K562 (cell line): ENCODE measurements around the gene ARHGAP9. TPM values are rescaled to one million over a fixed set of nuclear protein-coding genes. Genes with fewer than 3 reads are reported as not detected.

Experiments used
- ATF3 ChIP-seq, 2 experiments: fragments of 450-650 bp in 1 of 2; sonication (generic) in 1 of 2; formaldehyde crosslinking in 1 of 2; IDR thresholded peaks in 1 of 2; conservative IDR thresholded peaks in 1 of 2; 2 replicates each; pipeline versions ENCODE4 v1.6.1 to v1.8.1; 2016 to 2023; ENCODE audit warnings: mild to moderate bottlenecking in 2 of 2, moderate library complexity in 2 of 2, inconsistent platforms in 1 of 2, missing genetic modification reagents in 1 of 2
- CEBPB ChIP-seq: fragments of 450-650 bp; IDR thresholded peaks from 2 replicates; pipeline ENCODE4 v1.6.1; 2016; ENCODE audit warnings: missing genetic modification characterization, missing compliant biosample characterization
- CSDE1 ChIP-seq, 2 experiments: fragments of 450-650 bp; IDR thresholded peaks; 2 replicates each; pipeline ENCODE4 v1.6.1; 2016; ENCODE audit warnings: mild to moderate bottlenecking in 1 of 2
- CXXC5 ChIP-seq: fragments of 250-450 bp; sonication (Bioruptor Pico); IDR thresholded peaks from 2 replicates; pipeline ENCODE4 v1.8.0; 2022; ENCODE audit warnings: inconsistent platforms, mild to moderate bottlenecking, moderate library complexity
- DNMT1 ChIP-seq: fragments of 450-650 bp; IDR thresholded peaks from 2 replicates; pipeline ENCODE4 v1.6.1; 2016; ENCODE audit warnings: antibody characterized with exemption, mild to moderate bottlenecking
- ELF1 ChIP-seq: fragments of 200-800 bp; sonication (Bioruptor generic); IDR thresholded peaks from 2 replicates; pipeline ENCODE4 v1.6.1; 2016; ENCODE audit warnings: missing genetic modification characterization, missing compliant biosample characterization
- FOXK1 ChIP-seq: sonication (generic); formaldehyde crosslinking; IDR thresholded peaks from 2 replicates; pipeline ENCODE4 v1.8.0; 2022; ENCODE audit warnings: missing genetic modification reagents, mild to moderate bottlenecking, borderline replicate concordance
- GATA2 ChIP-seq: sonication (generic); formaldehyde crosslinking; IDR thresholded peaks from 2 replicates; pipeline ENCODE4 v1.4.0; 2020; ENCODE audit warnings: mild to moderate bottlenecking, missing genetic modification reagents
- KAT7 ChIP-seq: sonication (generic); formaldehyde crosslinking; IDR thresholded peaks from 2 replicates; pipeline ENCODE4 v1.8.0; 2022; ENCODE audit warnings: missing genetic modification reagents, mild to moderate bottlenecking, borderline replicate concordance
- NONO ChIP-seq, 2 experiments: fragments of 200-400 bp in 1 of 2; fragments of 450-650 bp in 1 of 2; formaldehyde crosslinking in 1 of 2; IDR thresholded peaks; 2 replicates each; pipeline ENCODE4 v1.6.1; 2017; ENCODE audit warnings: low read depth in 2 of 2, mild to moderate bottlenecking in 2 of 2, moderate library complexity in 2 of 2, low read length in 1 of 2
- SMARCB1 ChIP-seq: IDR thresholded peaks from 2 replicates; pipeline ENCODE4 v1.6.1; 2011; ENCODE audit warnings: improper control_type of control experiment, low read depth; ENCODE audit not compliant: insufficient read length
- SRSF3 ChIP-seq: fragments of 200-400 bp; formaldehyde crosslinking; IDR thresholded peaks from 2 replicates; pipeline ENCODE4 v1.6.1; 2016; ENCODE audit warnings: mild to moderate bottlenecking, low read length, moderate library complexity; ENCODE audit not compliant: insufficient read depth
- TEAD2 ChIP-seq: fragments of 450-650 bp; IDR thresholded peaks from 2 replicates; pipeline ENCODE4 v1.6.1; 2016; ENCODE audit warnings: missing genetic modification characterization, control low read depth, missing compliant biosample characterization
- TOE1 ChIP-seq, 2 experiments: fragments of 450-650 bp in 1 of 2; sonication (generic) in 1 of 2; formaldehyde crosslinking in 1 of 2; IDR thresholded peaks; 2 replicates each; pipeline versions ENCODE4 v1.7.1 to v1.8.0; 2016 to 2022; ENCODE audit warnings: borderline replicate concordance in 2 of 2, mild to moderate bottlenecking in 2 of 2, antibody characterized with exemption in 1 of 2, inconsistent platforms in 1 of 2, low read depth in 1 of 2, missing genetic modification reagents in 1 of 2, moderate library complexity in 1 of 2
- ZFP36 ChIP-seq: fragments of 150-350 bp; IDR thresholded peaks from 2 replicates; pipeline ENCODE4 v1.6.1; 2018; ENCODE audit warnings: low read length, low read depth; ENCODE audit not compliant: partially characterized antibody
- ZNF124 ChIP-seq: sonication (generic); formaldehyde crosslinking; IDR thresholded peaks from 2 replicates; pipeline ENCODE4 v1.8.1; 2022; ENCODE audit warnings: missing genetic modification reagents
- ZNF274 ChIP-seq: IDR thresholded peaks from 2 replicates; pipeline ENCODE4 v1.6.1; 2011; ENCODE audit warnings: low read depth, mild to moderate bottlenecking, low read length, moderate library complexity, borderline replicate concordance
- ZNF79 ChIP-seq: fragments of 250-450 bp; sonication (Bioruptor Pico); IDR thresholded peaks from 2 replicates; pipeline ENCODE4 v1.4.0; 2020; ENCODE audit warnings: low read depth, mild to moderate bottlenecking, moderate library complexity
- polyA plus RNA-seq, 8 experiments: library from polyadenylated mRNA; depleted of rRNA in 4 of 8; stranded (reverse) in 5 of 8; unstranded in 3 of 8; fragments of >200 nt; fragmentation: Nextera tagmentation in 2 of 8; fragmentation: Illumina TruSeq in 1 of 8; extraction: Ambion mirVana in 2 of 8; extraction: Trizol in 1 of 8; gene quantifications; 2 replicates each; pipeline versions ENCODE4 v1.2.1 to v1.2.3, GENCODE V29; 2011 to 2014; ENCODE audit warnings: inconsistent platforms in 1 of 8, missing spikeins in 1 of 8
- total RNA-seq, 7 experiments: library from RNA; depleted of rRNA in 6 of 7; stranded (reverse); fragments of >200 nt in 6 of 7; fragmentation: Illumina TruSeq in 2 of 7; extraction: Trizol in 2 of 7; gene quantifications; 2 replicates each; pipeline versions ENCODE4 v1.2.1 to v1.2.3, GENCODE V29; 2011 to 2021; ENCODE audit warnings: low replicate concordance in 1 of 7
- TF ChIP-seq, protein P1 (sequence below): sonication (generic); formaldehyde crosslinking; IDR thresholded peaks from 2 replicates; pipeline ENCODE4 v1.8.1; 2023; ENCODE audit warnings: mild to moderate bottlenecking, missing genetic modification reagents, moderate library complexity
- TF ChIP-seq, protein P2 (sequence below): fragments of 450-650 bp; IDR thresholded peaks from 2 replicates; pipeline ENCODE4 v1.6.1; 2016; ENCODE audit warnings: mild to moderate bottlenecking

Gene ARHGAP9
- total and polyA plus RNA-seq, 9 of the 15 experiments (the other 6 are each of a cell fraction or from before 2014, with no cell fraction given) = 1.5 to 10.2 (median 5.1) TPM

DNA sequence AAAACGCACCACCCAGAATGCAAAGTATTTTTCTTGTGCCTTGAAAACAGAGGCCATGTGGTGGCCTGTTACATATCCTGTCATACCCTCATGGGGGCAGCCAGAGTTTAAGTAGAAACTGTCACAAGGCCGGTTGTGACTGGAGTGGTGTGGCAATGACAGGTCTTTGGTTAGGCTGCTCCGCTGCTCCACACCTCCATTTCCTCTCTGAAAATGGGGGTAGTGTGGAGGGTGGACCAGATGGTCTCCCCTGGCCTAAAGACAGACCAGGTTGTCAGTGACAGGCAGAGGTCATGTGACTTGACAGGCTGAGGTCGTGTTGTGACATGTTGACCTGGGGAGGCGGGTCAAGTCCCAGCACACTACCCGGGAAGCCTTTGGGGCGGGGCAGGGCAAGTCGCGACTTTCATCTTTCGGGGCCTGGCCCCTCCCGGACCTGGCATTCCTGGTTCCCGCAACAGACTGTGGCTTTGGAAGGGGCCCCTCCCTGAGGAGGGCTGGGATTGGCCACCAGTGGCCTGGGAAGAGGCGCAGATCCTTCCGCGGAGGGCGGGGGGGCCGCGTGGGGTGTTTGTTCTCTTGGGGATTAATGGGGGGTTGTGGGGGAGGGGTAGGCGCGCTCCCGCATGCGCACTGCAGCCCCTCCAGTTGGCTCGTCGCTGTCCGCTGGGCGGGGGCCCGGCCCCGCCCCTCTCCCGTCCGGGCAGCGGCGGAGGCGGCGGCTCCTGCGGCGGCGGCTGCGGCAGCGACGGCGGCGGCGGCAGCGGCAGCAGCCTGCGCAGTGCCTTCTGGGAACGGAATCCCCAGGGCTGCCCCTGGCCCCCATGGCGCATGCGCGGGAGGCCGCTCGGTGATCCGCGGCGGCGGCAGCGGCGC lies 42.6 kb upstream of the ARHGAP9 start, which contains the start of gene MBD6 (continued):
- TF ChIP-seq, protein P1, sequence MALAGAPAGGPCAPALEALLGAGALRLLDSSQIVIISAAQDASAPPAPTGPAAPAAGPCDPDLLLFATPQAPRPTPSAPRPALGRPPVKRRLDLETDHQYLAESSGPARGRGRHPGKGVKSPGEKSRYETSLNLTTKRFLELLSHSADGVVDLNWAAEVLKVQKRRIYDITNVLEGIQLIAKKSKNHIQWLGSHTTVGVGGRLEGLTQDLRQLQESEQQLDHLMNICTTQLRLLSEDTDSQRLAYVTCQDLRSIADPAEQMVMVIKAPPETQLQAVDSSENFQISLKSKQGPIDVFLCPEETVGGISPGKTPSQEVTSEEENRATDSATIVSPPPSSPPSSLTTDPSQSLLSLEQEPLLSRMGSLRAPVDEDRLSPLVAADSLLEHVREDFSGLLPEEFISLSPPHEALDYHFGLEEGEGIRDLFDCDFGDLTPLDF (CRISPR knock-in tag) = 0 out of 2 replicates have a peak, but pooled peaks have one; percentile 46
- no peak; a peak in 1 of 4 replicates for TF ChIP-seq CSDE1 (IDR thresholded peaks at IDR 0.05)
- no peak for TF ChIP-seq ZNF274
- peak; percentile 75; the same call in 1 of the 2 replicates for TF ChIP-seq FOXK1 (CRISPR knock-in tag)
- TF ChIP-seq DNMT1 = no peak
- no peak for TF ChIP-seq ZNF79
- TF ChIP-seq GATA2 (CRISPR knock-in tag) = no peak
- TF ChIP-seq, protein P2, sequence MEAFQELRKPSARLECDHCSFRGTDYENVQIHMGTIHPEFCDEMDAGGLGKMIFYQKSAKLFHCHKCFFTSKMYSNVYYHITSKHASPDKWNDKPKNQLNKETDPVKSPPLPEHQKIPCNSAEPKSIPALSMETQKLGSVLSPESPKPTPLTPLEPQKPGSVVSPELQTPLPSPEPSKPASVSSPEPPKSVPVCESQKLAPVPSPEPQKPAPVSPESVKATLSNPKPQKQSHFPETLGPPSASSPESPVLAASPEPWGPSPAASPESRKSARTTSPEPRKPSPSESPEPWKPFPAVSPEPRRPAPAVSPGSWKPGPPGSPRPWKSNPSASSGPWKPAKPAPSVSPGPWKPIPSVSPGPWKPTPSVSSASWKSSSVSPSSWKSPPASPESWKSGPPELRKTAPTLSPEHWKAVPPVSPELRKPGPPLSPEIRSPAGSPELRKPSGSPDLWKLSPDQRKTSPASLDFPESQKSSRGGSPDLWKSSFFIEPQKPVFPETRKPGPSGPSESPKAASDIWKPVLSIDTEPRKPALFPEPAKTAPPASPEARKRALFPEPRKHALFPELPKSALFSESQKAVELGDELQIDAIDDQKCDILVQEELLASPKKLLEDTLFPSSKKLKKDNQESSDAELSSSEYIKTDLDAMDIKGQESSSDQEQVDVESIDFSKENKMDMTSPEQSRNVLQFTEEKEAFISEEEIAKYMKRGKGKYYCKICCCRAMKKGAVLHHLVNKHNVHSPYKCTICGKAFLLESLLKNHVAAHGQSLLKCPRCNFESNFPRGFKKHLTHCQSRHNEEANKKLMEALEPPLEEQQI = 0 out of 2 replicates have a peak, but pooled peaks have one; percentile 38
- peak; percentile 66 for TF ChIP-seq ELF1 (tag)
- 0 out of 2 replicates have a peak, but pooled peaks have one; percentile 11 for TF ChIP-seq TEAD2 (tag)
- peak; percentile 59 for TF ChIP-seq ATF3 (IDR thresholded peaks at IDR 0.05)
- TF ChIP-seq ATF3 (CRISPR knock-in tag; conservative IDR thresholded peaks at IDR 0.05) = no peak; the same call in 1 of the 2 replicates
- peak; percentile 64; the same call in 1 of the 2 replicates for TF ChIP-seq KAT7 (CRISPR knock-in tag)
- TF ChIP-seq ZNF124 = no peak
- TF ChIP-seq NONO (IDR thresholded peaks at IDR 0.05; ENCODE audit: low read depth in 2 of 2, low read length in 1 of 2) = peak in 1 of 2 experiments; percentile 4; a peak in 2 of 4 replicates
- peak; percentile 99 for TF ChIP-seq TOE1 (IDR thresholded peaks at IDR 0.05; ENCODE audit: borderline replicate concordance)
- TF ChIP-seq TOE1 (CRISPR knock-in tag; IDR thresholded peaks at IDR 0.05; ENCODE audit: borderline replicate concordance, low read depth) = no peak
- TF ChIP-seq CEBPB (tag) = peak; percentile 94
- no peak for TF ChIP-seq ZFP36
- peak; percentile 74 for TF ChIP-seq CXXC5
- TF ChIP-seq SMARCB1 = no peak
- TF ChIP-seq SRSF3 = no peak
